HCT116 (cell line): Measurements from ENCODE around the gene FBXL7. TPM values are rescaled to one million over a fixed set of nuclear protein-coding genes. Genes with fewer than 3 reads are reported as not detected.

Experiments used
- ATAC-seq: fragments of 200-7000 bp; cut with Tn5 transposase; 2 replicates; pipeline ENCODE4 v1.9.1; 2020; ENCODE audit warnings: mild to moderate bottlenecking, moderate library complexity
- BruUV-seq: library from RNA; stranded (reverse); fragments of 400-500 nt; replicated peaks from 2 replicates; lab custom pipeline; 2021; lab: Mats Ljungman, UMichigan
- CTCF ChIA-PET: fragments of 300-600 bp; sonication (Branson Sonifier 250); formaldehyde crosslinking; loops from one replicate; lab custom pipeline; 2021; ENCODE audit warnings: antibody characterized with exemption; lab: Charles Lee
- POLR2A ChIA-PET: fragments of 300-600, 350-600 bp; sonication (Branson Sonifier 250); formaldehyde crosslinking; loops from one replicate; lab custom pipeline; 2021; ENCODE audit warnings: antibody characterized with exemption; lab: Charles Lee
- RAD21 ChIA-PET, 2 experiments: fragments of 300-600 bp; sonication (Branson Sonifier 250); formaldehyde crosslinking; loops; one replicate each; lab custom pipeline; 2023; ENCODE audit warnings: low total read pairs in 2 of 2; ENCODE audit not compliant: uncharacterized antibody in 2 of 2, unreplicated experiment in 2 of 2, low non-redundant PET in 1 of 2; lab: Charles Lee
- DNase-seq: peaks from one replicate; pipeline ENCODE4 v3.0.0-alpha.2; 2010; ENCODE audit warnings: low read depth, low spot score
- H2AFZ ChIP-seq: fragments of 200-600 bp; shearing (Covaris generic), sonication (generic); 2 replicates; pipeline ENCODE4 v1.6.1; 2017; ENCODE audit warnings: low read depth, mixed run types, mixed read lengths, antibody characterized with exemption, low read length; ENCODE audit not compliant: poor library complexity, severe bottlenecking
- H3K27ac ChIP-seq: 2 replicates; pipeline ENCODE4 v1.5.1; 2012; ENCODE audit warnings: low read depth, low read length
- H3K27me3 ChIP-seq: fragments of 200-600 bp; sonication (generic); 2 replicates; pipeline ENCODE4 v1.6.1; 2016; ENCODE audit warnings: mixed run types, low read length, mixed read lengths; ENCODE audit not compliant: insufficient read depth
- H3K36me3 ChIP-seq, 2 experiments: fragments of 200-500 bp in 1 of 2; fragments of 200-600 bp in 1 of 2; sonication (Bioruptor generic) in 1 of 2; sonication (generic) in 1 of 2; 2 replicates each; pipeline versions ENCODE4 v1.5.1 to v1.6.1; 2014 to 2016; ENCODE audit warnings: low read length in 2 of 2, inconsistent platforms in 1 of 2, mixed read lengths in 1 of 2, mixed run types in 1 of 2; ENCODE audit not compliant: insufficient read depth in 2 of 2, control insufficient read depth in 1 of 2
- H3K4me1 ChIP-seq, 2 experiments: fragments of 200-600 bp in 1 of 2; sonication (generic) in 1 of 2; 2 replicates each; pipeline versions ENCODE4 v1.5.1 to v1.6.1; 2012 to 2017; ENCODE audit warnings: low read length in 2 of 2, inconsistent platforms in 1 of 2, mild to moderate bottlenecking in 1 of 2, mixed read lengths in 1 of 2, mixed run types in 1 of 2, moderate library complexity in 1 of 2; ENCODE audit not compliant: insufficient read depth in 2 of 2, control insufficient read depth in 1 of 2
- H3K4me2 ChIP-seq: fragments of 200-600 bp; sonication (generic); 2 replicates; pipeline ENCODE4 v1.6.1; 2017; ENCODE audit warnings: mixed run types, low read length, mixed read lengths
- H3K4me3 ChIP-seq, 2 experiments: fragments of 200-600 bp in 1 of 2; sonication (generic) in 1 of 2; replicated peaks in 1 of 2; 2 replicates each; pipeline ENCODE4 v1.5.1; 2011 to 2016; ENCODE audit warnings: low read length in 2 of 2, control low read depth in 1 of 2, low read depth in 1 of 2, mild to moderate bottlenecking in 1 of 2, mixed read lengths in 1 of 2, mixed run types in 1 of 2
- H3K79me2 ChIP-seq: fragments of 200-600 bp; sonication (generic); 2 replicates; pipeline ENCODE4 v1.6.1; 2017; ENCODE audit warnings: mild to moderate bottlenecking, mixed run types, low read length, moderate library complexity, mixed read lengths; ENCODE audit not compliant: insufficient read depth
- H3K9ac ChIP-seq: fragments of 200-600 bp; sonication (generic); 2 replicates; pipeline ENCODE4 v1.6.1; 2016; ENCODE audit warnings: low read length, mixed read lengths
- H3K9me2 ChIP-seq: fragments of 200-600 bp; sonication (generic), shearing (Covaris generic); 2 replicates; pipeline ENCODE4 v1.6.1; 2017; ENCODE audit warnings: mixed run types, mild to moderate bottlenecking, moderate library complexity; ENCODE audit not compliant: insufficient read depth
- H3K9me3 ChIP-seq, 2 experiments: fragments of 200-500 bp in 1 of 2; fragments of 200-600 bp in 1 of 2; sonication (Bioruptor generic) in 1 of 2; sonication (generic) in 1 of 2; 2 replicates each; pipeline ENCODE4 v1.6.1; 2014 to 2017; ENCODE audit warnings: low read length in 2 of 2, mixed read lengths in 2 of 2, inconsistent platforms in 1 of 2, low read depth in 1 of 2, mild to moderate bottlenecking in 1 of 2, mixed run types in 1 of 2, moderate library complexity in 1 of 2; ENCODE audit not compliant: control insufficient read depth in 1 of 2, insufficient read depth in 1 of 2
- H4K20me1 ChIP-seq: fragments of 200-600 bp; sonication (generic), shearing (Covaris generic); 2 replicates; pipeline ENCODE4 v1.6.1; 2017; ENCODE audit warnings: mixed run types, mild to moderate bottlenecking, moderate library complexity; ENCODE audit not compliant: insufficient read depth
- ATF3 ChIP-seq: IDR thresholded peaks from 2 replicates; pipeline ENCODE4 v1.6.1; 2012
- CBX3 ChIP-seq: IDR thresholded peaks from 2 replicates; pipeline ENCODE4 v1.6.1; 2012; ENCODE audit warnings: low read depth
- CEBPB ChIP-seq: IDR thresholded peaks from 2 replicates; pipeline ENCODE4 v1.6.1; 2012; ENCODE audit warnings: low read depth
- EGR1 ChIP-seq: IDR thresholded peaks from 2 replicates; pipeline ENCODE4 v1.6.1; 2012; ENCODE audit warnings: low read depth
- ELF1 ChIP-seq: IDR thresholded peaks from 2 replicates; pipeline ENCODE4 v1.6.1; 2012; ENCODE audit warnings: low read depth, borderline replicate concordance
- EZH2 ChIP-seq: fragments of 200-600 bp; sonication (generic); IDR thresholded peaks from 2 replicates; pipeline ENCODE4 v1.6.1; 2017; ENCODE audit warnings: antibody characterized with exemption, mixed run types
- EZH2phosphoT487 ChIP-seq: fragments of 200-600 bp; IDR thresholded peaks from 2 replicates; pipeline ENCODE4 v1.6.1; 2018; ENCODE audit warnings: antibody characterized with exemption, borderline replicate concordance
- JUND ChIP-seq: IDR thresholded peaks from 2 replicates; pipeline ENCODE4 v1.6.1; 2012
- RAD21 ChIP-seq: IDR thresholded peaks from 2 replicates; pipeline ENCODE4 v1.6.1; 2012; ENCODE audit warnings: low read depth, mild to moderate bottlenecking
- SIN3A ChIP-seq: IDR thresholded peaks from 2 replicates; pipeline ENCODE4 v1.6.1; 2012; ENCODE audit warnings: low read depth
- SRF ChIP-seq: IDR thresholded peaks from 2 replicates; pipeline ENCODE4 v1.6.1; 2012; ENCODE audit warnings: low read depth
- TCF7L2 ChIP-seq: IDR thresholded peaks from 2 replicates; pipeline ENCODE4 v1.7.0; 2011; ENCODE audit warnings: borderline replicate concordance, inconsistent platforms; ENCODE audit not compliant: insufficient read depth, insufficient read length; ENCODE audit errors: extremely low read depth
- YY1 ChIP-seq: IDR thresholded peaks from 2 replicates; pipeline ENCODE4 v1.6.1; 2011; ENCODE audit warnings: low read length, low read depth, moderate library complexity, mild to moderate bottlenecking; ENCODE audit not compliant: insufficient replicate concordance; ENCODE audit errors: extremely low read depth
- ZFX ChIP-seq: fragments of 450-650 bp; IDR thresholded peaks from 2 replicates; pipeline ENCODE4 v1.6.1; 2017
- ZNF274 ChIP-seq: fragments of 200-500 bp; sonication (Bioruptor generic); IDR thresholded peaks from 2 replicates; pipeline ENCODE4 v1.6.1; 2014; ENCODE audit warnings: mild to moderate bottlenecking, low read depth, low read length, inconsistent platforms
- intact Hi-C: fragments of 100-400 bp; cut with micrococcal nuclease; formaldehyde crosslinking; loops from 2 replicates; pipeline ENCODE4 v1.10.0; 2022
- total RNA-seq: library from RNA; stranded (reverse); gene quantifications from one replicate; pipeline ENCODE4 v1.2.1, GENCODE V29; 2021; ENCODE audit not compliant: unreplicated experiment
- TF ChIP-seq, protein P1 (sequence below): IDR thresholded peaks from 2 replicates; pipeline ENCODE4 v1.6.1; 2011; ENCODE audit warnings: mild to moderate bottlenecking, low read length, moderate library complexity; ENCODE audit not compliant: insufficient replicate concordance; ENCODE audit errors: extremely low read depth
- TF ChIP-seq, protein P2 (sequence below), 3 experiments: fragments of 200-600 bp in 1 of 3; sonication (generic) in 1 of 3; IDR thresholded peaks in 2 of 3; conservative IDR thresholded peaks in 1 of 3; 2 replicates each; pipeline ENCODE4 v1.5.1; 2012 to 2017; ENCODE audit warnings: low read depth in 2 of 3, low read length in 2 of 3, antibody characterized with exemption in 1 of 3, borderline replicate concordance in 1 of 3, control low read depth in 1 of 3, mild to moderate bottlenecking in 1 of 3, mixed read lengths in 1 of 3, mixed run types in 1 of 3, moderate library complexity in 1 of 3; ENCODE audit not compliant: insufficient read depth in 1 of 3

Gene FBXL7
- total RNA-seq, 1 experiment from 2014 or later, result 0.05 TPM

DNA sequence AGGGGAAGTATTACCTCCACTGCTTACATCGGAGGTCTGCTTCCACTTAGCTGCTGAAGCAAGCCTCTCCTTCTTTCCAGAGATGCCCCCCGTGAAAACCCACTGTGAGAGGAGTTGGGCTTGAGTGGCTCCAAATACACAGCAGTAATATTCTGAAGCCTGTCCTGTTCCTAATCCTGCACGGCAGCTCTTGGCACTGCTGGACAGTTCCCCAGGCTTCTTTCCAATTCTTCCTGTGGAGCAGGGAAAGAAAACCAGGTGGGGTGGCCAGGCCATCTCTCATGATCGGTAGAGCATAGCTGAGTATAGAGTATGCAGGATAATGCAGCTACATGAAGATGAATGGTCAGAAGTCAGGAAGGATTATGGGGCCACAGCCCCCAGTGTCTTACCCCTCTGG lies 344.3 kb downstream of the FBXL7 start:
- Histone ChIP-seq H3K36me3 (no peaks in the 10 kb centered on the region), H3K4me1 (no peaks in the 10 kb centered on the region), H3K4me3 (no peak overlapping the region), H4K20me1 (no peaks in the 10 kb centered on the region), H3K79me2 (no peaks in the 10 kb centered on the region), H3K9me3 (peaks cover 4 to 8% of the 10 kb centered on the region in 2 experiments; a peak in 2 of 4 replicates), H3K4me2 (no peak overlapping the region), H2AFZ (no peak overlapping the region), H3K27ac (no peak overlapping the region), H3K9me2 (no peaks in the 10 kb centered on the region), H3K9ac (no peak overlapping the region), H3K27me3 (no peaks in the 10 kb centered on the region)
- intact Hi-C loops, result no loop called here
- ATAC-seq (no peak), DNase-seq (no peak)
- TF ChIP-seq CEBPB, result no peak
- TF ChIP-seq ELF1, result no peak
- TF ChIP-seq JUND, result no peak
- TF ChIP-seq YY1, result no peak
- TF ChIP-seq RAD21, result no peak
- TF ChIP-seq EZH2, result no peak
- no peak for TF ChIP-seq TCF7L2
- no peak for TF ChIP-seq ZNF274
- no peak for TF ChIP-seq SRF
- RAD21 ChIA-PET, result no interaction called here
- CTCF ChIA-PET, result no interaction called here
- POLR2A ChIA-PET, result no interaction called here
- no TSS peak for BruUV-seq

- ChIA-PET RAD21 (no interaction called here), CTCF (no interaction called here), POLR2A (no interaction called here)
- no peaks in the 10 kb centered on the region for H3K36me3 ChIP-seq
- H4K20me1 ChIP-seq, result no peaks in the 10 kb centered on the region
- no peak overlapping the region for H3K9ac ChIP-seq
- no peaks in the 10 kb centered on the region for H3K4me1 ChIP-seq
- TF ChIP-seq EZH2 (no peak), ELF1 (no peak), ATF3 (no peak), TCF7L2 (no peak), CBX3 (no peak), YY1 (no peak), CEBPB (no peak), JUND (no peak), ZFX (no peak), EZH2phosphoT487 (no peak), EGR1 (no peak), SIN3A (no peak)
- TF ChIP-seq, protein P1, sequence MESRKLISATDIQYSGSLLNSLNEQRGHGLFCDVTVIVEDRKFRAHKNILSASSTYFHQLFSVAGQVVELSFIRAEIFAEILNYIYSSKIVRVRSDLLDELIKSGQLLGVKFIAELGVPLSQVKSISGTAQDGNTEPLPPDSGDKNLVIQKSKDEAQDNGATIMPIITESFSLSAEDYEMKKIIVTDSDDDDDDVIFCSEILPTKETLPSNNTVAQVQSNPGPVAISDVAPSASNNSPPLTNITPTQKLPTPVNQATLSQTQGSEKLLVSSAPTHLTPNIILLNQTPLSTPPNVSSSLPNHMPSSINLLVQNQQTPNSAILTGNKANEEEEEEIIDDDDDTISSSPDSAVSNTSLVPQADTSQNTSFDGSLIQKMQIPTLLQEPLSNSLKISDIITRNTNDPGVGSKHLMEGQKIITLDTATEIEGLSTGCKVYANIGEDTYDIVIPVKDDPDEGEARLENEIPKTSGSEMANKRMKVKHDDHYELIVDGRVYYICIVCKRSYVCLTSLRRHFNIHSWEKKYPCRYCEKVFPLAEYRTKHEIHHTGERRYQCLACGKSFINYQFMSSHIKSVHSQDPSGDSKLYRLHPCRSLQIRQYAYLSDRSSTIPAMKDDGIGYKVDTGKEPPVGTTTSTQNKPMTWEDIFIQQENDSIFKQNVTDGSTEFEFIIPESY, result no peak
- TF ChIP-seq, protein P2, sequence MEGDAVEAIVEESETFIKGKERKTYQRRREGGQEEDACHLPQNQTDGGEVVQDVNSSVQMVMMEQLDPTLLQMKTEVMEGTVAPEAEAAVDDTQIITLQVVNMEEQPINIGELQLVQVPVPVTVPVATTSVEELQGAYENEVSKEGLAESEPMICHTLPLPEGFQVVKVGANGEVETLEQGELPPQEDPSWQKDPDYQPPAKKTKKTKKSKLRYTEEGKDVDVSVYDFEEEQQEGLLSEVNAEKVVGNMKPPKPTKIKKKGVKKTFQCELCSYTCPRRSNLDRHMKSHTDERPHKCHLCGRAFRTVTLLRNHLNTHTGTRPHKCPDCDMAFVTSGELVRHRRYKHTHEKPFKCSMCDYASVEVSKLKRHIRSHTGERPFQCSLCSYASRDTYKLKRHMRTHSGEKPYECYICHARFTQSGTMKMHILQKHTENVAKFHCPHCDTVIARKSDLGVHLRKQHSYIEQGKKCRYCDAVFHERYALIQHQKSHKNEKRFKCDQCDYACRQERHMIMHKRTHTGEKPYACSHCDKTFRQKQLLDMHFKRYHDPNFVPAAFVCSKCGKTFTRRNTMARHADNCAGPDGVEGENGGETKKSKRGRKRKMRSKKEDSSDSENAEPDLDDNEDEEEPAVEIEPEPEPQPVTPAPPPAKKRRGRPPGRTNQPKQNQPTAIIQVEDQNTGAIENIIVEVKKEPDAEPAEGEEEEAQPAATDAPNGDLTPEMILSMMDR (IDR thresholded peaks at IDR 0.05 in 2 of 3, conservative IDR thresholded peaks at IDR 0.05 in 1 of 3; ENCODE audit: borderline replicate concordance in 1 of 3, insufficient read depth in 1 of 3, low read depth in 2 of 3, low read length in 2 of 3), result no peak
- ATAC-seq (no peak), DNase-seq (no peak)
- H3K9me3 ChIP-seq, result peaks cover 4 to 8% of the 10 kb centered on the region in 2 experiments; a peak in 2 of 4 replicates
- no peak overlapping the region for H3K4me3 ChIP-seq
- intact Hi-C loops, result no loop called here
- H2AFZ ChIP-seq, result no peak overlapping the region
- no peak overlapping the region for H3K4me2 ChIP-seq
- H3K27ac ChIP-seq, result no peak overlapping the region
- BruUV-seq, result no TSS peak
- no peaks in the 10 kb centered on the region for H3K27me3 ChIP-seq
- no peaks in the 10 kb centered on the region for H3K79me2 ChIP-seq
- no peaks in the 10 kb centered on the region for H3K9me2 ChIP-seq
Measured at GRCh38 chr5:15844871-15845270, 344.9 kb downstream of the FBXL7 start.
